GM19025 (cell line): ENCODE results near the gene AADACL4.
"Not testable (repeated sequence)": the region's sequence is repeated elsewhere in the genome, so short reads cannot be mapped to it uniquely, and the experiment has no call there.

Experiments used
- ATAC-seq: cut with Tn5 transposase; IDR thresholded peaks from one replicate; pipeline ENCODE4 v1.9.1; 2021; ENCODE audit warnings: mild to moderate bottlenecking, low read depth, moderate library complexity; ENCODE audit not compliant: unreplicated experiment

Gene AADACL4

DNA sequence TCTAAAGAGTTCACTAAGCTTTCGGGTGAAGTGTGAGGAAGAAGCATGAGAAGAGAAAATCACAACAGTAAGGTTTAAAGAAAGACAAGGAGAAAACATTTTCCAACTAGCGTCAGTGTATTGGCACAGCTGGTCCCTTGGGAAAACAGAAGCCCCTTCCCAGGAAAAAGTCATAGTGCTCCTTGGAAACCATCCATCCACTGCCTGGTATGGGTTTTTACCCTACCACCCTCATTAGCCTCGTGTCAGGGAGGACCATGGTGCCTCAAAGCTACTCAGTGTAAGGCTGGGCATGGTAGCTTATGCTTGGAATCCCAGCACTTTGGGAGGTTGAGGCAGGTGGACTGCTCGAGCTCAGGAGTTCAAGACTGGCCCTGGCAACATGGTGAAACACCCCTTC is 12.7 kb downstream of the AADACL4 start:
- no peak for ATAC-seq

DNA sequence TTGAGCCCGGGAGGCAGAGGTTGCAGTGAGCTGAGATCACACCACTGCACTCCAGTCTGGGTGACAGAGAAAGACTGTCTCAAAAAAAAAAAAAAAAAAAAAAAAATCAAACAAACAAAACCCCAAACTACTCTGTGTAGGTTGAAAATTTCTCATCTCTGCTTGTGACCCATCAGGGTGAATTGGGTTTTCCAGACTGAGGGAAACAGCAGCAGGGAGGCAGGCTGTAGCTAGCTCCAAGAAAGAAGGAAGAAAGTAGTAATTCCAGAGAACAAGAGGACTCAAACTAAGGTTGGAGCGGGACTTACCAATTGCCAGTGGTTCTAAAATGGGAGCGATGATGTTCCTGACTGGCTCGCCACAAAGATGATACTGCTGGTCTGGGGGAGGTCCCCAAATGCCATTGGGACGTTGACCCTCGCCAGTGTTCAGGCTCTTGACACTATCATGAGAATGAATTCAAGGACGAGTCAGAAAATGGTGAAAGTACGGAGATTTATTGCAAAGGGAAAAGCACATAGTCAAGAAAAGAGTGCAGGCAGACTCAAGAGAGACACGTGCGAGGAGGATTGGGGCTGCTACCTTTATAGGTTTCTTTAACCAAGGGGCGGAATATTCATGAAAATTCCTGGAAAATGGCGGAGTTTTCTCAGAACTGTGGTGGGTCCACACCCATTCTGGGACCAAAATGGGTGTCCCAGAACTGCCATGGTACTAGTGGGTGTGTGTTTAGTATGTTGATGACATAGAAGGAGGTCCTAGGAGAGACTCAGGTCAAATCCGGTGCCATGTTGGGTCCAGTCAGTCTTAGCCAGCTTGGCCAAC is 13.4 kb downstream of the AADACL4 start:
- ATAC-seq = no peak

DNA sequence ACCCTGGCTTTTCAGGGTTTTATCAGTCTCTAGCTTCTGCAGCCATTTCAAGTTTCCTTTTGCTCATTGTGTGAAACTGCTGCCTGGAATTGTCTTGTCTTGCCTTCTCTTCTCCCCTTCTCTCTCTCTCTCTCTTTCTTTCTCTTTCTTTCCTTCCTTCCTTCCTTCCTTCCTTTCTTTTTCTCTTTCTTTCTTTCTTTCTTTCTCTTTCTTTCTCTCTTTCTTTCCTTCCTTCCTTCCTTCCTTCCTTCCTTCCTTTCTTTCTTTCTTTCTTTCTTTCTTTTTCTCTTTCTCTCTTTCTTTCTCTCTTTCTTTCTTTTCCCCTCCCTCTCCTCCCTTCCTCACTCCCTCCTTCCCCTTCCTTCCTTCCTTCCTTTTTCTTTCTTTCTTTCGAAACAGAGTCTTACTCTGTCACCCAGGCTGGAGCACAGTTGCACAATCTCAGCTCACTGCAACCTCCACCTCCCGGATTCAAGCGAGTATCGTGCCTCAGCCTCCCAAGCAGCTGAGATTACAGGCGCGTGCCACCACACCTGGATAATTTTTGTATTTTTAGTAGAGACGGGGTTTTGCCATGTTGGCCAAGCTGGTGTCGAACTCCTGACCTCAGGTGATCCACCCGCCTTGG is 14.1 kb downstream of the AADACL4 start:
- not testable (repeated sequence) for ATAC-seq

DNA sequence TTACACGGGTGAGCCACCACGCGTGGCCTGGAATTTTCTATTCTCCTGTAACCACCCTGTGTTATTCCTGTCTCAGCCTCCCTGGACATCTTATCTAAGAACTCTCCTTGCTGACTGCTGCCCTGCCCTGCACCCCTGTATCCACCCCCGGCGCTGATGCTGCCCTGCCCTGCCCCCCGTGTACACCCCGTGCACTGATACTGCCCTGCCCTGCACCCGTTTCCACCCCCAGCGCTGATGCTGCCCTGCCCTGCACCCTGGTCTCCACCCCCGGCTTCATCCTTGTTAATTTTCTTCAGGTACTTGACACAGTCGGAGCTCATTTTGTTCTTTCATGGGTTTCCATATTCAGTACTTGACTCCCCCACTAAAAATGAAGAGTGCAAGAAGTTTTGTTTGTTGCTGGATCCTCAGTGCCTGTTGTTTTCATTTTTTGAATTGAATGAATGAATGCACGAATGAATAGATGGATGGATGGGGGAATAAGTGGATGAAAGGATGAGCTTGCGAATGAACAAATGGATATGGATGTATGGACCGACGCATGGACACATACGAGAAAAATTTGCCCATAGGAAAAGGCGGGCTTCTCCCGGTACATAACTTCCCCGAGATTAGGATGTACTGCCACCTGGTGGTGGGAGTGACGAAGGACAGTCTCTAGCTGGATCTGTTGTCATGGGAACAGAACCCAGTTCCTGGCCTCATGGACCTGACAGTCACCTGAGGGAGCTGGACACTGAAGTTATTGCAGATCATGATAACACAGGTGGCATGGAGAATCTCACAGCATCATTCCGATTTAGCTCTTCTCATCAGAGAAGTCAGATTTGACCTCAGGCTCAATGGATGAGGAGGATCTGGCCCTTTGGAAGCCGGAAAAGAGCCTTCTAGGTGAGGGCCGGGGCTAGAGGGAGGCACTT is 14.9 kb downstream of the AADACL4 start:
- ATAC-seq = no peak

DNA sequence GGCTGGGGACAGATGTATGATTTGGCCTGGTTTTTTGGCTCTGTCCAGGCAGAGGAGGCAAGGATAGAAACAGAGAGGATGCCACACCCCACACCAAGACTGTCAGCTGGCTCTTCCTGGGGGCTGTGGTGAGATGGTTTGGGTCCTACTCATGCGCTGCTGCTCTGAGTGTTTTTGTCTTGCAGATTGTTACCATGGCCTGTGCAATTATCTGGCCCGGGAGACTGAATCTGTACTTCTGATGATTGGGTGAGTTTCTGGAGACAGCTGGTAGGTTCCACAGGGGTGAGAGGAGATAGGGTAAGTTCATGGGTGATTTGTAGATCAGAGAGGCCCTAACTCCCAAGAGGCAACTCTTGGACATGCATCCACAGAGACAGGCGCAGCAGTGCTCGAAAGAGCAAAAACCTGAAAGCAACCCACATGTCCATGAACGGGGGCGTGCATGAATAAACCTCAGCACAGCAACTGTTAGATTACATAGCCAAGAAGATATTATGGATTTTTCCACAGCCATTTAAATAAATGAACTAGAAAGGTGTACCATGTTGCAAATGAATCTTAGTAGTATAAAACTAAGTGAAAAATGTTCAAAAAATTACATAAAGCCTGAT is 17.8 kb downstream of the AADACL4 start:
- ATAC-seq = no peak

DNA sequence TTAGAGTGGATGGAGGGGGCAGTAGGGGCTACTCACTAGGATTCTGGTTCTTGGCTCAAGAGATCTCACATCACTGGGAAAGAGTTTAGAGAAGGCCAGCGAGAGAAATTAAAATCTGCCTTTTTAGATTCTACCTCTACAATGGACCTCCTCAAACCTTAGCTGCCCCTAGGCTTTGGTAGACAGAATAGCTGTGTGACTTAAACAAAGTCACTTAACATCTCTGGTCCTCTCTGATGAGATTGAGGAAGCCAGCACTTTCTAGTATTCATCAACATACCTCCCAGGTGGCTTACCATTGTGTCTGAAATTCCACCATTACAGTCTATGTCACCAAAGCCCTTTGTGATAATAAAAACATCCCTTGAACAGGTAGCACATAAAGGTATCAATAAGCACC is 18.7 kb downstream of the AADACL4 start:
- no peak for ATAC-seq

DNA sequence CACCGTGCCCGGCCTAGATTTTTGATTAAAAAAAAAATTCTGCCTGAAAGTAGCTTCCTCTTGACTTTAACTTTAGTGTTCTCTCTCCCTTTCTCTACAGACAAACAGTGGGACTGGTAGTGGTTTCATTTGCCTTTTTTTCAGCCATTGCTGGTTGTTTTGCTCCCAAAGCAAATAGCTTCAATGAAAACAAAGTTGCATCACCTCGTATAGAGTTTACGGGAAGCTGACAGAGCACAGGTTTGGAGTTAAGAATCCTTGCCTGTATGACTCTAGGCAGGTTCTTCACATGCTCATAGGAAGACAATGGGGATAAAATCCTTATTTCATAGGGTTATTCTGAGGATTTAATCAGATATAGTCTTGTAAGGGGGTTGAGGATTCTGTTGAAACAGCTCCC is 21.6 kb downstream of the AADACL4 start:
- ATAC-seq = no peak

DNA sequence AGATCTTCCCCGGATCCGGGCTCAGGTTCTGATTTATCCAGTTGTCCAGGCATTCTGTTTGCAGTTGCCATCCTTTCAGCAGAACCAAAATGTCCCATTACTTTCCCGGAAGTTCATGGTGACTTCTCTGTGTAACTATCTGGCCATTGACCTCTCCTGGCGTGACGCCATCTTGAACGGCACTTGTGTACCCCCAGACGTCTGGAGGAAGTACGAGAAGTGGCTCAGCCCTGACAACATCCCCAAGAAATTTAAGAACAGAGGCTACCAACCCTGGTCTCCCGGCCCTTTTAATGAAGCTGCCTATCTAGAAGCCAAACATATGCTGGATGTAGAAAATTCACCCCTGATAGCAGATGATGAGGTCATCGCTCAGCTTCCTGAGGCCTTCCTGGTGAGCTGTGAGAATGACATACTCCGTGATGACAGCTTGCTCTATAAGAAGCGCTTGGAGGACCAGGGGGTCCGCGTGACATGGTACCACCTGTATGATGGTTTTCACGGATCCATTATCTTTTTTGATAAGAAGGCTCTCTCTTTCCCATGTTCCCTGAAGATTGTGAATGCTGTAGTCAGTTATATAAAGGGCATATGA is 22.4 kb downstream of the AADACL4 start:
- ATAC-seq = no peak

DNA sequence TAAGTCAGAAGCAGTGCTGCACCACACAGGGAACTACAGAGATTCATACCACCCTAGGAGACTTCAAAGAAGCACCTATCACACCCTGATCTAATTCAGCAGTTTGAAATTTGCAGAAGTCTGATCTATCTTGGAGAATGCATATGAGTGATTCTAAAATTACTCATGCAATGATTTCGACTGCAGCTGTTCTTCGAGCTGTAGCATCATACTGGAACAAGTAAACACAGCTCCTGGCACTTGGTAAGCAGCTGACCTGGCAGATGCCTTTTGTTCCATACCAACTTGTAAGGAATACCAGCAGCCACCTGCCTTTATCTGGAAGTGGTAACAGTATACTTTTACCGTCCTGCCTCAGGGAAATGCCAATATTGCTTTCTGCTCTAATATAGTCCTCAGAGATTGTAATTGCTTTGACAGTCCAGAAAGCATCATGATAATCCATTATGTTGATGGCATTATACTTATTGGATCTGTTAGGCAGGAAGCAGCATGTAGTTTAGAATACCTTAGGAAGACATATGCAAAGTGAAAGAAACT is 25.7 kb downstream of the AADACL4 start:
- ATAC-seq = no peak

DNA sequence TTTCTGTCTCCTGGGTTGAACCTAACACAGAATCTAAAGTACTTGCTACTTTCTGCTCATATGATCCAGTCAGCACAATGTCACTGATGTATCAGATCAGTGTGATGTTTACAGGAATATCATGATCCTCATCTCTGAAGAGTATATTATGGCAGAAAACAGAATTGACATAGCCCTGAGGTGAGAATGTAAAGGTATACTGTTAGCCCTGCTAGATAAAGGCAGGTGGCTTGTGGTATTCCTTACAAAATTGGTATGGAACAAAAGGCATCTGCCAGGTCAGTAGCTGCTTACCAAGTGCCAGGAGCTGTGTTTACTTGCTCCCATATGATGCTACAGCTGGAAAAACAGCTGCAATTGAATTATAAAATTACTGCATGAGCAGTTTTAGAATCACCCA is 30.5 kb downstream of the AADACL4 start:
- no peak for ATAC-seq

DNA sequence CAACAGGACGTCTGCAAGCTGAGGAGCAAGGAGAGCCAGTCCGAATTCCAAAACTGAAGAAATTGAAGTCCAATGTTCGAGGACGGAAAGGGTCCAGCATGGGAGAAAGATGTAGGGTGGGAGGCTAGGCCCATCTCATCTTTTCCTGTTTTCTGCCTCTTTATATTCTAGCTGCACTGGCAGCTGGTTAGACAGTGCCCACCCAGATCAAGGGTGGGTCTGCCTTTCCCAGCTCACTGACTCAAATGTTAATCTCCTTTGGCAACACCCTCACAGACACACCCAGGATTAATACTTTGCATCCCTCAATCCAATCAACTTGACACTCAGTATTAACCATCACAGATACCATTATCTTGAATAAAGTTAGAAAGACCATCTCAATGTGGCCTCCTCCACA is 32.2 kb downstream of the AADACL4 start:
- ATAC-seq = not testable (repeated sequence)

DNA sequence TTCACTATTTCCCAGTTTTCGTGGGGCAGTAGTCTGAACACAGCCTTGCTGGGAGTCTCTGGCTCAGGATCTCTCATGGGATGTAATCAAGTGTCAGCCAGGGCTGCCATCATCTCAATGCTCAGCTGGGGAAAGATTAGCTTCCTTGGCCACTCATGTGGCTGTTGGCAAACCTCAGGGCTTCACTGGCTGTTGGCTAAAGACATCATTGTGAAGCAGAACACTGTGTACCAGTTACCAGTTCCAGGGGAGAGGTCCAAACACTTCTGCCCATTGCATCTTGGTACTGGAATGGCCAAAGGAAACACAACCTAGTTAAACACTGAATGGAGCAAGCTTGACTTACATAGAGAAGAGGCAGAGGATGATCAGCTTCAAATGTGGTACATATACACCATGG is 33.7 kb downstream of the AADACL4 start:
- ATAC-seq = no peak

DNA sequence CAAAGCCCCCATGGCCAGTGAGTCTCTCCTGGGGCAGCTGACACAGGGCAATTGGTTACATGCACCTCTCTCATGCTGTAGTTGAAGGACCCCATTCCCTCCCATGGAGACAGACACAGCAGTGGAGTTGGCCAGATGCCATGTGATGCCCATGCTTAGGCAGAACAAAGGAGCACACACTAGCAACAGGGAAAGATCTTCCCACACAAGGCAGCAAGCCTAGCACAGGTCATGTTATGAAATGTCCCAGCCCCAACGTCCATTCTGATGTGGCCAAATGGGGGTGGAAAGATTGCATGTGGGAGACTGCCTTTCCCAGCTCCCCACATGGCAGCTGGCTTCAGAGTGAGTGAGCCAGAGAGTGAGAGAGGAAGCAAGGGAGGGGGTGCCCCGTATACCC is 34.5 kb downstream of the AADACL4 start:
- ATAC-seq = no peak

DNA sequence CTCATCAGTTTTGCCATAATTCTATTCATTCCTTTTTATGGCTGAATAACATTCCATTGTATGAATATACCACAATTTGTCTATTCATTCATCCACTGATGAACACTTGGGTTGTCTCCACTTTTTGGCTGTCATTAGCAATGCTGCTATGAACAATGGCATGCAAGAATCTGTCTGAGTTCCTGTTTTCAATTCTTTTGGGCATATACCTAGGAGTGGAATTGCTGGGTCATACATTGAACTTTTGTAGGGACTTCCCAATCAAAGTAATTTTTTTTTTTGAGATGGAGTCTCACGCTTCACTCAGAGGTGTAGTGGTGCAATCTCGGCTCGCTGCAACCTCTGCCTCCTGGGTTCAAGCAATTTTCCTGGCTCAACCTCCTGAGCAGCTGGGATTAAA is 34.9 kb downstream of the AADACL4 start:
- no peak for ATAC-seq

DNA sequence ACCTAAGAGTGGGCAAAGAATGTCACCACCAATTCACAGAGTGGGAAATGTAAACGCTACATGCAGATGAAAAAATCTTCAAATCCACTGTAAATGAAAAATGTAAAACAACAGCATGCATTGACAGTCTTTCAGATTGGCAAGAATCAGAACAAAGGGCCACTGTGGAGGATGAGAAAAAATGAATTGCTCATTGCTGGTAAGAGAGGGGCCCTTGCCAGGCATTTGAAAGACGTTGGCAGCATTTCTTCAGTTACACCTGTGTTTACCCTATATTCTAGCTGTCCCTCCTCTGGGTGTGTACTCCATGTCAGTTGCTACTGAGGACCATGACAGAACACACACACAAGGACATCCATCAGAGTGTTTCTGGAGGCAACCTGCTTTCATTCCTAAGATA is 46.3 kb downstream of the AADACL4 start:
- ATAC-seq = no peak

DNA sequence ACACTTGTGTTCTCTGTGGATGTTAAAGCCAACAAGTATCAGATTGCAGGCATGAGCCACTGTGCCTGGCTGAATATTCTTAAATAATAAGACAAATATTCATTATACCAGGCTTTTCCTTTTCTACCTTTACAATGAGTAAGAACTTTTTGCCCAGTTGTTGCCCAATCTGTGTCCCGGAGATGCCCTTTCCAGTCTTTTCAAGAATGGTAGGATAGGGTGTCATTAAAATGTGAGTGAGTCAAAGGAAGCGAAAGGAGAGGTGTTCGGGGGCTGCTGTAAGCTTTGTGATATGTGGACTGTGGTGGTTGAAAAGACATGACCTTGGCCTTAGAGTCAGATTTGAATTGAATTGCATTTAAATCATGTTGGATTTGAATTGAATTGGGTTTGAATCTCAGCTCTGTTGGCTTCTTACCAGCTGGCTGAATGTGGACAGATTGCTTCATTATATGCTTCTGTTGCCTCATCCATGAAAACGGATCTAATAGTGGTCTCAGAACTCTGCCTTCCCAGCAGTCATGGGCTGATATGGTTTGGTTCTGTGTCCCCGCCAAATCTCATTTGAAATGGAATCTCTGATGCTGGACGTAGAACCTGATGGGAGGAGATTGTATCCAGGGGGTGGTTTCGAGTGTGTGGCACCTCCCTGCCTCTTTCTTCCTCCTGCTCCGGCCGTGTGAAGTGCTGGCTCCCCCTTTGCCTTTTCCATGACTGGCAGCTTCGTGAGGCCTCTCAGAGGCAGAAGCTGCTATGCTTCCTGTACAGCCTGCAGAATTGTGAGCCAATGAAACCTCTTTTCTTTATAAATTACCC is 49.3 kb downstream of the AADACL4 start:
- ATAC-seq = no peak

DNA sequence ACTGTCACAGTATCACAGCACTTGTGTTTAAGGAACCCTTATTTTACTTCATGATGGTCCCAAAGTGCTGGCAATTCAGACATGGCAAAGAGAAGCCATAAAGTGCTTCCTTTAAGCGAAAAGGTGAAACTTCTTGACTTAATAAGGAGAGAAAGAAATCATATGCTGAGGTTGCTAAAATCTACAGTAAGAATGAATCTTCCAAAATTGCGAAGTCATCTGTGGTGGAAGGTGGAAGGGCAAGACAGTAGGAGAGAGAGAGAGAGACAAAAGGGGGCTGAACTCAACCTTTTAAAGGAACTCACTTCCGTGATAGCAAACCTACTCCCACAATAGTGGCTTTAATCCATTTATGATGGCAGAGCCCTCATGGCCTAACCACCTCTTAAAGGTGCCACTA is 52.8 kb downstream of the AADACL4 start:
- ATAC-seq = no peak

DNA sequence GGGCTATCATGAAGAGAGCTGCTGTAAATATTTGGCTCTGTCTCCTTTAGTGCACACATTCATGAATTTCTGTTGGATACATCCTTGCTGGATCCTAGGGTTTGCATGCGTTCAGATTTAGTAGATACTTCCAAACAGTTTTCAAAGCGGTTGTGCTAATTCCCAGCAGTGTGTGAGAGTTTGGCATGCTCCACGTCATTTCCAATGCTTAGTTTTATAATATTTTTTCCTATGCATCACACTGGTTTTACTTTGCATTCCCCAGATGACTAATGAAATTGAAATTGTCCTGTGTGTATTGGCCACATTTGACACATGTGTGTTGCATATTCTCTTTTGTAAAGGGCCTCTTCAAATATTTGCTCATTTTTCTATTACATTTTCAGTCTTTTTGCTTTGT is 53.5 kb downstream of the AADACL4 start:
- no peak for ATAC-seq

DNA sequence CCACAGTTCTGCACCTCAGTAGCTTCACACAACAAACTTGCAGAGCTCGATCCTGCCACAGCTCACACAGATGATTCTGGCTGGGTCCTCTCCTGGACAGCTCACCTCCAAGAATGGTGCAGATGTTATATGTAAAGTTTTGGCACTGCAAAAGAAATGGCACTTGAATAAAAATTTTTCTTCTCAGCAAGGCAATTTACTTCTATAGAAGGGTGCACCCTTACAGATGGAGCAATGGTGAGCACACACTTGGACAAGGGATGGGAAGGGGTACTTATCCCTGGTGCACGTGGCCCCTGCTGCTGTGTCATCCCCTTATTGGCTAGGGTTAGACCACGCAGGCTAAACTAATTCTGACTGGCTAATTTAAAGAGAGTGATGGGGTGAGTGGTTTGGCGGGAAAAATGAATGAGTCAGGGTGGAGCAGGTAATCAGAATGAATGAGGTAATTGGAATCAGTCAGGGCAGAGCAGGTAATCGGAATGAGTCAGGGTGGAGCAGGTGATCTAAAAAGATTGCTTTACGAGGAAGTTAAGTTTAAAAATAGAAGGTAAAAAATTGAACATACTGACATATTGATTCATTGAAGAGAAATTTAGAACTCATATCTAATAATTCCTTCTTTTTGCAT is 60.1 kb downstream of the AADACL4 start:
- ATAC-seq = no peak
